GM18517 (cell line): ENCODE data around the gene ZNF263.
A peak's percentile ranks its signal among the peaks of the same experiment; 100 is the strongest.
"Not testable (repeated sequence)": the region's sequence is repeated elsewhere in the genome, so short reads cannot be mapped to it uniquely, and the experiment has no call there.

ENCODE experiments used
- ATAC-seq: cut with Tn5 transposase; IDR thresholded peaks from one replicate; pipeline ENCODE4 v1.9.1; 2021; ENCODE audit warnings: mild to moderate bottlenecking, moderate library complexity; ENCODE audit not compliant: unreplicated experiment

The ZNF263 gene

GRCh38 chr16:3266873-3267537, 16.3 kb upstream of the ZNF263 start:
- no peak for ATAC-seq

- no peak for ATAC-seq
Measured at GRCh38 chr16:3268294-3268693, 15.0 kb upstream of the ZNF263 start.

- ATAC-seq, result not testable (repeated sequence)
Measured at GRCh38 chr16:3270718-3271117, 12.6 kb upstream of the ZNF263 start.

- ATAC-seq, result not testable (repeated sequence)
Measured at GRCh38 chr16:3271281-3271680, 12.0 kb upstream of the ZNF263 start.

- no peak for ATAC-seq
Measured at GRCh38 chr16:3274490-3274889, 8.8 kb upstream of the ZNF263 start.

- no peak for ATAC-seq
Measured at GRCh38 chr16:3274947-3275346, 8.3 kb upstream of the ZNF263 start.

GRCh38 chr16:3276679-3277078, 6.6 kb upstream of the ZNF263 start:
- ATAC-seq, result no peak

- ATAC-seq, result no peak
Measured at GRCh38 chr16:3281222-3281820, 2.0 kb upstream of the ZNF263 start.

GRCh38 chr16:3282103-3282729, 1.1 kb upstream of the ZNF263 start:
- ATAC-seq, result peak; percentile 34

- ATAC-seq, result no peak
Measured at GRCh38 chr16:3283543-3284447, 504 bp downstream of the ZNF263 start.

- no peak for ATAC-seq
Measured at GRCh38 chr16:3285131-3285530, 1.8 kb downstream of the ZNF263 start.

GRCh38 chr16:3289998-3290673, 6.8 kb downstream of the ZNF263 start:
- ATAC-seq, result no peak

GRCh38 chr16:3292604-3293003, 9.3 kb downstream of the ZNF263 start:
- ATAC-seq, result no peak

- no peak for ATAC-seq
Measured at GRCh38 chr16:3295209-3295608, 11.9 kb downstream of the ZNF263 start.

GRCh38 chr16:3295783-3296182, 12.5 kb downstream of the ZNF263 start:
- ATAC-seq, result no peak

GRCh38 chr16:3304370-3304769, 21.1 kb downstream of the ZNF263 start:
- ATAC-seq, result no peak

GRCh38 chr16:3305109-3306068, 22.1 kb downstream of the ZNF263 start, which contains the start of the genes TIGD7 and ZNF75A:
Gene TIGD7, minus strand, starts transcription at chr16:3305430. Its CDS starts 4,816 bp downstream, at chr16:3300614.
Gene ZNF75A, plus strand, starts transcription at chr16:3305497. Its CDS starts 2,932 bp downstream, at chr16:3308429.
- ATAC-seq, result peak; percentile 84

GRCh38 chr16:3306078-3306477, 22.8 kb downstream of the ZNF263 start:
- no peak for ATAC-seq

GRCh38 chr16:3311496-3311895, 28.2 kb downstream of the ZNF263 start:
- no peak for ATAC-seq
